ENCODE measurements around the gene ZFP36L1.

DNA sequence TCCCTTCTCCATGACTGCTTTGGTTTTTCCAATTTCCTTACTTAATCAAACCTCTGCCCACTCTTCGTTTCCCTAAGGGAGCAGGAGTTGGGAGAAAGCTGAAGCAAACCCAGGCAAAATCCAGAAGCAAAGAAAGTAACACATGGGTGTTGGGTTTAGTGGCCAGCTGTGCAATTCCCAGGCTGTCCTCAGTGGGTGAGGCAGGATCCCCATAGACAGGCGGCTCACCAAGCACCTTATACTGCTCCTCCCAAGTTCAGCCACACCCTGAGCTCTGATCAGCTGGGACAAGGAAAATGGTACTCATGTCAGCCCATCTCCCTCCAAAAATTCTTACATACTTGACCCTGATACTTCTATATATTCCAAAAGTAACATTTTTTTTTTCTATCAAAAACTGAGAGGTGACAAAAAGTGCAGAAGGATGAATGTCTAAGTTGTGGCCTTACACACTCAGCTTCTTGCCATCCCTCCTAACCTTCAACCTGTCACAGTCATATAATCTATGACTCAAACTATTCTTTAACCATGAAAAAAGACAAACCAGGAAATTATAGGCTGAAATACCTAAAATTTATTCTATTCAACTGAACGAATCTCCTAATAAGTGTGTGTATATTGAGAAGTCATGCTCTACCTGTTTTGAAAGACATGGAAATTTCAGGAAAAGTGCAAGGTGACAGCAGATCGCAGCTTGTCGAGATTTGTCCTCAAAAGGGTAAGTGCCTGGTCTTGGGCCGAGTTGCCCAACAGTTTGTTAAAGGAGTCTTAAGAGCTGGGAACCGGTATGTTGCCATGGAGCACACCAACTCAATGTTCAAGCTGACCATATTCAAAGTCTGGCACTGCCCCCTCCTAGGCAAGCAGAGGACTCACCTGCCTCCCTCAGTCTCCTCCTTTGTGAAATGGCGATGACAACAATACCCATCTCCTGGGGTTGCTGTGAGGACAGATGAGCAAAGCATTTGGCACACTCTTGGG, 17.6 kb upstream of the ZFP36L1 start:
- TF ChIP-seq BACH1 (tag; IDR thresholded peaks at IDR 0.05) (no peak), MXI1 (IDR thresholded peaks at IDR 0.05; ENCODE audit: low read depth, low read length) (no peak), CREB1 (IDR thresholded peaks at IDR 0.05) (no peak), CREB1 (CRISPR knock-in tag; IDR thresholded peaks at IDR 0.05) (no peak), POLR2A (conservative IDR thresholded peaks at IDR 0.05) (no peak), ADNP (tag; IDR thresholded peaks at IDR 0.05) (no peak), SREBF1 (IDR thresholded peaks at IDR 0.05; ENCODE audit: borderline replicate concordance, low read depth, low read length) (no peak), CTCF (IDR thresholded peaks at IDR 0.05 in 2 of 3, conservative IDR thresholded peaks at IDR 0.05 in 1 of 3; ENCODE audit: insufficient read depth in 2 of 3, low read depth in 1 of 3, low read length in 3 of 3) (no peak), CREB5 (CRISPR knock-in tag; IDR thresholded peaks at IDR 0.05) (no peak), GATA2 (CRISPR knock-in tag; IDR thresholded peaks at IDR 0.05) (no peak), LARP7 (IDR thresholded peaks at IDR 0.05) (no peak), PRPF4 (IDR thresholded peaks at IDR 0.05; ENCODE audit: insufficient read depth, low read depth, low read length, poor library complexity, severe bottlenecking) (no peak)
